Measurements from ENCODE around the gene RBM24. TPM values are rescaled to one million over a fixed set of nuclear protein-coding genes. Genes with fewer than 3 reads are reported as not detected.

The RBM24 gene
- polyA plus RNA-seq, 3 donors: not detected

- Histone ChIP-seq H2AFZ (ENCODE audit: insufficient read depth, low read depth, low read length, poor library complexity, severe bottlenecking) (no peak overlapping the region), H3K4me2 (replicated peaks; ENCODE audit: extremely low read depth, low read length, poor library complexity, severe bottlenecking) (no peak overlapping the region), H3K4me1 (ENCODE audit: control insufficient read depth in 1 of 2, insufficient read depth in 2 of 2, low read length in 2 of 2) (no peaks in the 10 kb centered on the region), H3K9me3 (replicated peaks in 1 of 2; ENCODE audit: control insufficient read depth in 1 of 2, insufficient read depth in 1 of 2, low read length in 2 of 2) (peaks cover 0 to 12% of the 10 kb centered on the region in 2 donors), H4K20me1 (ENCODE audit: insufficient read depth, low read length) (no peaks in the 10 kb centered on the region), H3K9ac (ENCODE audit: insufficient read depth, low read length, poor library complexity, severe bottlenecking) (no peak overlapping the region), H3K4me3 (replicated peaks in 1 of 3; ENCODE audit: low read depth in 2 of 3, low read length in 3 of 3) (no peak overlapping the region), H3K79me2 (ENCODE audit: insufficient read depth, low read length) (no peaks in the 10 kb centered on the region), H3K36me3 (replicated peaks in 1 of 2; ENCODE audit: control insufficient read depth in 1 of 2, insufficient read depth in 2 of 2, low read length in 2 of 2) (no peaks in the 10 kb centered on the region), H3K27ac (ENCODE audit: low read depth in 1 of 2, low read length in 2 of 2) (no peak overlapping the region), H3K27me3 (ENCODE audit: control insufficient read depth in 2 of 2, insufficient read depth in 2 of 2, low read length in 2 of 2) (no peaks in the 10 kb centered on the region)
- WGBS (ENCODE audit: insufficient coverage): 75% methylated on average over 2 of the region's 5 CpGs
- H3K9me3 Mint-ChIP-seq: peaks cover 8 to 47% (median 22%) of the 10 kb centered on the region in 7 donors
- peaks cover 3% of the 10 kb centered on the region in 3 donors for H3K27me3 Mint-ChIP-seq (ENCODE audit: low read depth in 3 of 3)
- no peak overlapping the region for H3K27ac Mint-ChIP-seq
- DNase-seq: no peak
- no peak overlapping the region for H3K4me3 Mint-ChIP-seq
- TF ChIP-seq CTCF (IDR thresholded peaks at IDR 0.05): no peak
- no peaks in the 10 kb centered on the region for H3K36me3 Mint-ChIP-seq
- no peaks in the 10 kb centered on the region for H3K4me1 Mint-ChIP-seq
- intact Hi-C loops (cut with micrococcal nuclease): no loop called here
Measured at GRCh38 chr6:17331238-17331637, 50.1 kb downstream of the RBM24 start.

- DNase-seq: no peak
- TF ChIP-seq CTCF (IDR thresholded peaks at IDR 0.05): no peak
- Histone ChIP-seq H3K4me1 (ENCODE audit: control insufficient read depth in 1 of 2, insufficient read depth in 2 of 2, low read length in 2 of 2) (no peaks in the 10 kb centered on the region), H3K27me3 (ENCODE audit: control insufficient read depth in 2 of 2, insufficient read depth in 2 of 2, low read length in 2 of 2) (no peaks in the 10 kb centered on the region), H3K9ac (ENCODE audit: insufficient read depth, low read length, poor library complexity, severe bottlenecking) (no peak overlapping the region), H3K36me3 (replicated peaks in 1 of 2; ENCODE audit: control insufficient read depth in 1 of 2, insufficient read depth in 2 of 2, low read length in 2 of 2) (no peaks in the 10 kb centered on the region), H3K27ac (ENCODE audit: low read depth in 1 of 2, low read length in 2 of 2) (no peak overlapping the region), H3K9me3 (replicated peaks in 1 of 2; ENCODE audit: control insufficient read depth in 1 of 2, insufficient read depth in 1 of 2, low read length in 2 of 2) (peaks cover 0 to 12% of the 10 kb centered on the region in 2 donors), H4K20me1 (ENCODE audit: insufficient read depth, low read length) (no peaks in the 10 kb centered on the region), H3K79me2 (ENCODE audit: insufficient read depth, low read length) (no peaks in the 10 kb centered on the region), H2AFZ (ENCODE audit: insufficient read depth, low read depth, low read length, poor library complexity, severe bottlenecking) (no peak overlapping the region), H3K4me3 (replicated peaks in 1 of 3; ENCODE audit: low read depth in 2 of 3, low read length in 3 of 3) (no peak overlapping the region), H3K4me2 (replicated peaks; ENCODE audit: extremely low read depth, low read length, poor library complexity, severe bottlenecking) (no peak overlapping the region)
- peaks cover 2 to 3% (median 3%) of the 10 kb centered on the region in 3 donors for H3K27me3 Mint-ChIP-seq (ENCODE audit: low read depth in 3 of 3)
- no peak overlapping the region for H3K4me3 Mint-ChIP-seq
- H3K9me3 Mint-ChIP-seq: peaks cover 8 to 47% (median 24%) of the 10 kb centered on the region in 7 donors
- H3K4me1 Mint-ChIP-seq: no peaks in the 10 kb centered on the region
- no peak overlapping the region for H3K27ac Mint-ChIP-seq
- intact Hi-C loops (cut with micrococcal nuclease): no loop called here
- WGBS (ENCODE audit: insufficient coverage): 100% methylated on average over 1 of the region's 7 CpGs
- H3K36me3 Mint-ChIP-seq: no peaks in the 10 kb centered on the region
Measured at GRCh38 chr6:17334265-17334664, 53.1 kb downstream of the RBM24 start.

Data from CD14-positive monocyte (primary cell).